Neural crest cell (in vitro differentiated cells): ENCODE data around the gene PRKCI. TPM values are rescaled to one million over a fixed set of nuclear protein-coding genes. Genes with fewer than 3 reads are reported as not detected.
"Not testable (repeated sequence)": the region's sequence is repeated elsewhere in the genome, so short reads cannot be mapped to it uniquely, and the experiment has no call there.

Source experiments
- DNase-seq: peaks from one replicate; pipeline ENCODE4 v3.0.0; 2021; ENCODE audit warnings: low read depth, mixed read lengths, low spot score
- H3K27ac Mint-ChIP-seq: one replicate; pipeline ENCODE4 v1.8.0; 2021; ENCODE audit warnings: mild to moderate bottlenecking, mixed read lengths; ENCODE audit not compliant: unreplicated experiment
- H3K27me3 Mint-ChIP-seq: 2 replicates; pipeline ENCODE4 v1.8.0; 2021; ENCODE audit warnings: low read depth, mild to moderate bottlenecking, mixed read lengths
- H3K36me3 Mint-ChIP-seq: 2 replicates; pipeline ENCODE4 v1.8.0; 2021; ENCODE audit warnings: low read depth, mild to moderate bottlenecking, mixed read lengths
- H3K4me1 Mint-ChIP-seq: 2 replicates; pipeline ENCODE4 v1.8.0; 2021; ENCODE audit warnings: mixed read lengths
- H3K4me3 Mint-ChIP-seq: one replicate; pipeline ENCODE4 v1.8.0; 2021; ENCODE audit warnings: mild to moderate bottlenecking, mixed read lengths
- H3K9me3 Mint-ChIP-seq: 2 replicates; pipeline ENCODE4 v1.8.0; 2021; ENCODE audit warnings: mixed read lengths
- CTCF ChIP-seq: fragments of 200-600 bp; sonication (generic); conservative IDR thresholded peaks from 2 replicates; pipeline ENCODE4 v1.5.0; 2021; ENCODE audit warnings: antibody characterized with exemption, mild to moderate bottlenecking
- total RNA-seq: library from RNA; stranded (reverse); gene quantifications from 2 replicates; pipeline ENCODE4 v1.2.1, GENCODE V29; 2021

PRKCI gene
- total RNA-seq, 1 donor from 2014 or later: 33.4 TPM

DNA sequence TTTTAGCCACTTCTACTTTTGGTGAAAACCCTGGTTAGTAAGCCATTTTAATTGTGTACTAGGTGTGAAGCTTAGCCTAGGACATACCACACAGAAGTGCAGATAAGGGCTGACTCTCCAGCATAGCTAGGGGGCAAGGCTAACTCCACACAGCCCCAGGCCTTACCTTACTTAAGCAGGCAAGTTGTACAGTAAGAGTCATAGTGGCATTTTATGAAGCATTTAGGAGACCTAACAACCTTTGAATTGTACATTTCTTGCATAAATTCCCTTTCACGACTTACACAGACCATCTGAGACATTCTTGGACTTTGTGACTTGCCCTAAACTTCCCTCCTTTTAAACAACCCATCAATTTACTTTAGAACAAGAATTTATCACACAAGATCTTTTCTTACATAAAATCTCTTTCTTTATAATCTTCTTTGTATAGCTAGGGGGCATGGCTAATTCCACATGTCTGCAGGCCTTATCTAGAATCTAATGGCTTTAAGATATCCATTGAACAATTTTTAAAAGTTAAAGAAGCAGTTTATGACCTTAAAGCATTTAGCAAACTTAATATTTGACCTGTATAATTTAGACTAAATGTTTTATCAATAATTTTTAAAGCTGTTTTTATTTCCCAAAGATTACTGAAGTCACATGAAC, 116.6 kb downstream of the PRKCI start:
- H3K27ac Mint-ChIP-seq: no peak overlapping the region
- no peak for DNase-seq

GRCh38 chr3:170342273-170342672, 120.0 kb downstream of the PRKCI start:
- DNase-seq, H3K27me3 Mint-ChIP-seq, H3K4me1 Mint-ChIP-seq, H3K9me3 Mint-ChIP-seq, H3K36me3 Mint-ChIP-seq, H3K27ac Mint-ChIP-seq, H3K4me3 Mint-ChIP-seq: not testable (repeated sequence)

More for the DNA sequence above, 116.6 kb downstream of the PRKCI start:
- no peaks in the 10 kb centered on the region for H3K27me3 Mint-ChIP-seq
- H3K4me1 Mint-ChIP-seq: no peaks in the 10 kb centered on the region
- no peaks in the 10 kb centered on the region for H3K36me3 Mint-ChIP-seq
- no peak overlapping the region for H3K4me3 Mint-ChIP-seq
- H3K9me3 Mint-ChIP-seq: peaks cover 8% of the 10 kb centered on the region
- no peak for TF ChIP-seq CTCF

DNA sequence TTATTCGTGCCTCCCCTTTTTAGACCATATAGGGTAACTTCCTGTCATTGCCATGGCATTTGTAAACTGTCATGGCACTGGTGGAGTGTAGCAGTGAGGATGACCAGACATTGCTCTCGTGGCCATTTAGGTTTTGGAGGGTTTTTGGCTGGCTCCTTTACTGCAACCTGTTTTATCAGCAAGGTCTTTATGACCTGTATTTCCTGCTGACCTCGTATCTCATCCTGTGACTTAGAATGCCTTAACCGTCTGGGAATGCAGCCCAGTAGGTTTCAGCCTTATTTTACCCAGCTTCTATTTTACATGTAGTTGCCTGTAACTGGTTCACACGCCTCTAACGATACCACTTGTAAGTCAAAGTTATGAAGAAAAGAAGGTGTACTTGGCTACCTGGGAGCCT, 121.6 kb downstream of the PRKCI start:
- H3K9me3 Mint-ChIP-seq, H3K36me3 Mint-ChIP-seq, DNase-seq, H3K4me1 Mint-ChIP-seq, H3K27ac Mint-ChIP-seq, H3K4me3 Mint-ChIP-seq, H3K27me3 Mint-ChIP-seq: not testable (repeated sequence)

- Mint-ChIP-seq H3K27me3 (no peaks in the 10 kb centered on the region), H3K4me1 (no peaks in the 10 kb centered on the region), H3K9me3 (no peaks in the 10 kb centered on the region), H3K27ac (no peak overlapping the region), H3K4me3 (no peak overlapping the region), H3K36me3 (no peaks in the 10 kb centered on the region)
- no peak for DNase-seq
- no peak for TF ChIP-seq CTCF
Measured at GRCh38 chr3:170344971-170345370, 122.7 kb downstream of the PRKCI start.

DNA sequence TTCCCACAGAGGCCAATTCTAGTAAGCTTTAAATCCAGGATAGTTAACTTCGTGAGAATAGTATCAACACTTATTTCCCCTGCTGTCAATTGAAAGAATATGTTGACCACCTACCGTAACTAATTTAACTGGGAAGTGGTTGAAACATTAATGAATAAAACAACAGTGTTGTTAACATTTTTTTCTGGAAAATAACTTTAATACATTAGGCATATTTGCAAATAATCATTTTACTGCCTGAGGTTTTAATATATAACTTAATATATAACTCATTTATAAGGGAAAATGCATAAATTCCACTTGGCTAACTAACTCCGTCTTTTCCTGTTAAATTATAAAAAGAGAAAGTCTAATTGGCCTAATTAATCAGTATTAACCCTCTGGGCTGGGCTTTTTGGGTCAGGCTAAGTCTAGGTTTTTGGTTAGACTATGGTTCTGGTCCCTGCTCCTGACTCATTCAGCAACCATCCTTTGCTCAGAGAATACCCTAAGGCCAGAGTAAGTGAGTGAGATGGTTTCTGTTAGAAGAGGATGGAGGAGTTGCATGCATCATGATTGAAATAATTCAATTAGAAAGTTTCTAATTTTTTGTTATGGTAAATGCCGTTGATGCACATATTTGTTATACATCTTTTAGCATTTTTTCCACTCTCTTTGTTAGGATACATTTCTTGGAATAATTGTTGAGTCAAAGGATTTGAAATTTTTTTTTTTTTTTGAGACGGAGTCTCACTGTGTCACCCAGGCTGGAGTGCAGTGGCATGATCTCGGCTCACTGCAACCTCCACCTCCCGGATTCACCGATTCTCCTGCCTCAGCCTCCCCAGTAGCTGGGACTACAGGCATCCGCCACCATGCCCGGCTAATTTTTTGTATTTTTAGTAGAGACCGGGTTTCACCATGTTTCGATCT, 124.5 kb downstream of the PRKCI start:
- Mint-ChIP-seq H3K27ac (no peak overlapping the region), H3K27me3 (no peaks in the 10 kb centered on the region), H3K4me1 (no peaks in the 10 kb centered on the region), H3K4me3 (no peak overlapping the region), H3K9me3 (no peaks in the 10 kb centered on the region), H3K36me3 (no peaks in the 10 kb centered on the region)
- TF ChIP-seq CTCF: no peak
- DNase-seq: no peak

GRCh38 chr3:170350515-170351413, 128.5 kb downstream of the PRKCI start:
- Mint-ChIP-seq H3K27me3 (no peaks in the 10 kb centered on the region), H3K4me3 (no peak overlapping the region), H3K27ac (no peak overlapping the region), H3K9me3 (no peaks in the 10 kb centered on the region), H3K36me3 (no peaks in the 10 kb centered on the region), H3K4me1 (peaks cover 20% of the 10 kb centered on the region)
- no peak for TF ChIP-seq CTCF
- no peak for DNase-seq
